HG02763 (cell line): ENCODE data around the gene TCF25.
A peak's percentile ranks its signal among the peaks of the same experiment; 100 is the strongest.
"Not testable (repeated sequence)": the region's sequence is repeated elsewhere in the genome, so short reads cannot be mapped to it uniquely, and the experiment has no call there.

Experiments
- ATAC-seq: cut with Tn5 transposase; IDR thresholded peaks from one replicate; pipeline ENCODE4 v1.9.1; 2021; ENCODE audit warnings: mild to moderate bottlenecking, moderate library complexity; ENCODE audit not compliant: unreplicated experiment

TCF25 gene

GRCh38 chr16:89917773-89918452 is 44.5 kb downstream of the TCF25 start:
- ATAC-seq: peak; percentile 62

GRCh38 chr16:89918453-89919347 is 45.3 kb downstream of the TCF25 start, which contains the start of gene MC1R:
TSS of gene MC1R (plus strand) at chr16:89918862. CDS start at chr16:89919259, 397 bp downstream.
- no peak for ATAC-seq

- ATAC-seq: no peak
Observed at GRCh38 chr16:89919535-89920406, 46.4 kb downstream of the TCF25 start.

- no peak for ATAC-seq
Observed at GRCh38 chr16:89920723-89921122, 47.3 kb downstream of the TCF25 start.

GRCh38 chr16:89921131-89921701 is 47.8 kb downstream of the TCF25 start:
- no peak for ATAC-seq

GRCh38 chr16:89921702-89922476 is 48.5 kb downstream of the TCF25 start:
- no peak for ATAC-seq

GRCh38 chr16:89922477-89922883 is 49.1 kb downstream of the TCF25 start:
- ATAC-seq: no peak

GRCh38 chr16:89922884-89923639 is 49.7 kb downstream of the TCF25 start, which contains the start of gene TUBB3:
TSS of gene TUBB3 (plus strand) at chr16:89923342. CDS start at chr16:89923402, 60 bp downstream.
- ATAC-seq: no peak

- ATAC-seq: no peak
Observed at GRCh38 chr16:89923640-89924296, 50.4 kb downstream of the TCF25 start.

GRCh38 chr16:89924297-89924924 is 51.0 kb downstream of the TCF25 start:
- no peak for ATAC-seq

- no peak for ATAC-seq
Observed at GRCh38 chr16:89924925-89925307, 51.5 kb downstream of the TCF25 start.

- ATAC-seq: no peak
Observed at GRCh38 chr16:89925596-89926079, 52.2 kb downstream of the TCF25 start.

- ATAC-seq: no peak
Observed at GRCh38 chr16:89931305-89931896, 58.0 kb downstream of the TCF25 start.

- ATAC-seq: no peak
Observed at GRCh38 chr16:89931964-89932363, 58.6 kb downstream of the TCF25 start.

GRCh38 chr16:89934019-89934418 is 60.6 kb downstream of the TCF25 start:
- ATAC-seq: not testable (repeated sequence)

- no peak for ATAC-seq
Observed at GRCh38 chr16:89934611-89935553, 61.5 kb downstream of the TCF25 start.
